Activated CD4-positive, alpha-beta memory T cell treated with anti-CD3 and anti-CD28 coated beads for 36 hours (primary cell): ENCODE data around the gene MAN1A1. TPM values are rescaled to one million over a fixed set of nuclear protein-coding genes. Genes with fewer than 3 reads are reported as not detected.

Source experiments
- CTCF ChIA-PET: fragments of 350-600 bp; sonication (Branson Sonifier 250); formaldehyde crosslinking; loops from one replicate; lab custom pipeline; 2021; ENCODE audit warnings: antibody characterized with exemption, inconsistent platforms; lab: Charles Lee
- POLR2A ChIA-PET: fragments of 350-600 bp; sonication (Branson Sonifier 250); formaldehyde crosslinking; loops from one replicate; lab custom pipeline; 2021; ENCODE audit warnings: antibody characterized with exemption; lab: Charles Lee
- DNase-seq: peaks from one replicate; pipeline ENCODE4 v3.0.0-alpha.2; 2020
- H3K27ac Mint-ChIP-seq: one replicate; pipeline ENCODE4 v1.8.0; 2021; ENCODE audit warnings: mixed read lengths
- H3K27me3 Mint-ChIP-seq: one replicate; pipeline ENCODE4 v1.8.0; 2021; ENCODE audit warnings: mixed read lengths
- H3K36me3 Mint-ChIP-seq: one replicate; pipeline ENCODE4 v1.8.0; 2021; ENCODE audit warnings: mixed read lengths
- H3K4me1 Mint-ChIP-seq: one replicate; pipeline ENCODE4 v1.8.0; 2021; ENCODE audit warnings: low read depth, mixed read lengths
- H3K4me3 Mint-ChIP-seq: one replicate; pipeline ENCODE4 v1.8.0; 2021; ENCODE audit warnings: mild to moderate bottlenecking, mixed read lengths
- H3K9me3 Mint-ChIP-seq: one replicate; pipeline ENCODE4 v1.8.0; 2021; ENCODE audit warnings: mixed read lengths
- intact Hi-C: fragments of 100-400 bp; cut with micrococcal nuclease; formaldehyde crosslinking; loops from one replicate; pipeline ENCODE4 v1.15.1; 2023
- total RNA-seq, 2 experiments: library from RNA; stranded (reverse); gene quantifications; one replicate each; pipeline ENCODE4 v1.2.3, GENCODE V29; 2021

MAN1A1 gene
- total RNA-seq, 2 experiments from 2014 or later = 21.8 to 23.9 TPM

DNA sequence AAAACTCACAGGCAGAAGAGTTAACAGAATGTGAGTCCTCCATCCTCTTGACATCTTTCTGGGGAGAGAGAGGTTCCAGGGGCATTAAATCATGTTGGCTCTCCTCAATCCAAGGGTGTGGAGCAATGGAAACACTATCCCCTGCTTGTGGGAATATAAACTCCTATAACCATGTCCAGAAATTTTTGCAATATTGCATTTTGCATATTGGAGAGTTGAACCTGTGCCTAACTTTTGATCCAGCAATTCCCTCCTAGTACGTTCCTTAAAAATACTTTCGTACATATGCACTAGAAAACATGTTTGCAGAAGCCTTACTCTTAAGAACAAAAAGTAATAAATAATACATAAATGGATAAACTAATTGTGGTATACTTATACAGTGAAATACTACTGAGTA is 214.8 kb downstream of the MAN1A1 start:
- intact Hi-C loops = no loop called here
- DNase-seq = no peak
- Mint-ChIP-seq H3K9me3 (no peaks in the 10 kb centered on the region), H3K27ac (no peak overlapping the region), H3K36me3 (no peaks in the 10 kb centered on the region), H3K4me1 (peaks cover 3% of the 10 kb centered on the region), H3K4me3 (no peak overlapping the region), H3K27me3 (no peaks in the 10 kb centered on the region)
- CTCF ChIA-PET = interaction anchor here (1.3 kb wide), 1 partner anchor 24 kb away, joined by 3 read pairs; no protein-coding TSS in a partner anchor
- POLR2A ChIA-PET = no interaction called here

DNA sequence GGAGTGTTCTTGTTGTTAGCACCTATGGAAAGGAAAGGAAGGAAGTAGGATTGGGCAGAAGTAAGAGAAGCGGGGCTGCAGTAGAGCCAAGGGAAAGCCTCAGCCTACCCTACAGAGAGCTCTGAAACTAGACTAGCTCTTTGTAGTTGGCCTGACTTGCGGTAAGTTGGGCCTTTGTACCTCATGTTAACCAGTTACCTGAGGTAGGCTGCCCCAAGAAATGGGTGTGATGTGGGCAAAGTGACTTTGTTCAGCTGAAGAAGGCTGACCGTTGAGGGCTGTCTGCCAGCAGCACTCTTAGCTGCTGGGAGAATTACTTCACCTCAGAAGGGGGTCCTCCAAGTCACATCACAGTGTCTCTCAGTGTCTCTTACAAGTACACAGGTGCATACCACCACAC is 216.2 kb downstream of the MAN1A1 start:
- CTCF ChIA-PET = interaction anchor here (1.0 to 2.0 kb wide), 2 partner anchors 23 to 57 kb away, joined by 3 to 6 read pairs; no protein-coding TSS in a partner anchor
- H3K27me3 Mint-ChIP-seq = no peaks in the 10 kb centered on the region
- POLR2A ChIA-PET = no interaction called here

GRCh38 chr6:119132261-119132981 is 217.1 kb downstream of the MAN1A1 start:
- no peaks in the 10 kb centered on the region for H3K9me3 Mint-ChIP-seq
- no peak overlapping the region for H3K4me3 Mint-ChIP-seq
- peaks cover 2% of the 10 kb centered on the region for H3K4me1 Mint-ChIP-seq
- no peak for DNase-seq
- ChIA-PET POLR2A (interaction anchor here (0.7 kb wide), 1 partner anchor 17 kb away, joined by 4 read pairs; no protein-coding TSS in a partner anchor), CTCF (interaction anchor here (0.7 to 2.0 kb wide), 6 partner anchors 17 to 164 kb away, joined by 3 to 6 read pairs (median 4); no protein-coding TSS in a partner anchor)
- intact Hi-C loops = no loop called here
- no peaks in the 10 kb centered on the region for H3K36me3 Mint-ChIP-seq
- no peaks in the 10 kb centered on the region for H3K27me3 Mint-ChIP-seq
- no peak overlapping the region for H3K27ac Mint-ChIP-seq

More for the DNA sequence above, 216.2 kb downstream of the MAN1A1 start:
- Mint-ChIP-seq H3K9me3 (no peaks in the 10 kb centered on the region), H3K36me3 (no peaks in the 10 kb centered on the region), H3K4me3 (no peak overlapping the region), H3K27ac (no peak overlapping the region), H3K4me1 (peaks cover 2% of the 10 kb centered on the region)
- no peak for DNase-seq
- intact Hi-C loops = no loop called here

DNA sequence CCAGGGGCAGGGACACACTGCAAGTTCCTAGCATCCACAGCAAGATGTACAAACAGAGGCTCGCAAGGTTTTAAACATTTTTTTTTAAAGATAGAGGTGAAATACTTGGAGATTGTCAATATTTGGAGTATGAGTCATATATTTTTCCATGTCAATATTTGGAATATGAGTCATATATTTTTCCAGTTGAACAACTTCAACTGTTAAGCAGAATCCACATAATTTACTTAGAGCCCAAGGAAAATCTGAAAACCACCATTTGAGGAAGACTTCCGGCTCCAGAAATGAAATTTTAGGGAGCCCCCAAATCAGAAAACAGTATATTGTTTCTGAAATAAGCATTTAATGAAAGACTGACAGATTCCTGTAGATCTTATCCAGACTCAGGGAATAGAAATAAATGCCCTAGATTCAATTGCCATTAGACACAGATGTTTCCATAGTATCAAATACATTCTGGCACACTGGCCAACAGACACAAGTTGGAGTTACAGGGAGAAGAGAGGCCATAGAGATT is 219.5 kb downstream of the MAN1A1 start:
- Mint-ChIP-seq H3K4me1 (peaks cover 2% of the 10 kb centered on the region), H3K9me3 (no peaks in the 10 kb centered on the region), H3K4me3 (no peak overlapping the region), H3K27ac (no peak overlapping the region), H3K36me3 (no peaks in the 10 kb centered on the region), H3K27me3 (no peaks in the 10 kb centered on the region)
- POLR2A ChIA-PET = no interaction called here
- intact Hi-C loops = loop anchor here (1.0 to 2.0 kb wide), 3 partner anchors 17 to 217 kb away; no protein-coding TSS in a partner anchor
- no peak for DNase-seq
- CTCF ChIA-PET = interaction anchor here (0.6 to 2.3 kb wide), 39 partner anchors 9 to 727 kb away, joined by 3 to 23 read pairs (median 4); no protein-coding TSS in a partner anchor

- intact Hi-C loops = loop anchor here (1.0 to 2.0 kb wide), 3 partner anchors 18 to 217 kb away; no protein-coding TSS in a partner anchor
- ChIA-PET CTCF (interaction anchor here (0.6 to 2.3 kb wide), 48 partner anchors 9 to 807 kb away, joined by 3 to 23 read pairs (median 4); no protein-coding TSS in a partner anchor), POLR2A (interaction anchor here (0.8 kb wide), 1 partner anchor 333 kb away, joined by 4 read pairs; no protein-coding TSS in a partner anchor)
- H3K4me3 Mint-ChIP-seq = no peak overlapping the region
- H3K9me3 Mint-ChIP-seq = no peaks in the 10 kb centered on the region
- H3K36me3 Mint-ChIP-seq = no peaks in the 10 kb centered on the region
- H3K4me1 Mint-ChIP-seq = peaks cover 2% of the 10 kb centered on the region
- no peak overlapping the region for H3K27ac Mint-ChIP-seq
- DNase-seq = no peak
- H3K27me3 Mint-ChIP-seq = no peaks in the 10 kb centered on the region
Measured at GRCh38 chr6:119129148-119129967, 220.2 kb downstream of the MAN1A1 start.

GRCh38 chr6:119128252-119128912 is 221.2 kb downstream of the MAN1A1 start:
- no peaks in the 10 kb centered on the region for H3K36me3 Mint-ChIP-seq
- H3K4me1 Mint-ChIP-seq = peaks cover 2% of the 10 kb centered on the region
- ChIA-PET CTCF (interaction anchor here (0.6 to 2.3 kb wide), 23 partner anchors 10 to 845 kb away, joined by 3 to 23 read pairs (median 4); no protein-coding TSS in a partner anchor), POLR2A (interaction anchor here (0.8 kb wide), 1 partner anchor 334 kb away, joined by 4 read pairs; no protein-coding TSS in a partner anchor)
- H3K27ac Mint-ChIP-seq = no peak overlapping the region
- intact Hi-C loops = loop anchor here (2.0 kb wide), 1 partner anchor 218 kb away; no protein-coding TSS in a partner anchor
- H3K27me3 Mint-ChIP-seq = no peaks in the 10 kb centered on the region
- no peaks in the 10 kb centered on the region for H3K9me3 Mint-ChIP-seq
- no peak overlapping the region for H3K4me3 Mint-ChIP-seq
- DNase-seq = no peak

DNA sequence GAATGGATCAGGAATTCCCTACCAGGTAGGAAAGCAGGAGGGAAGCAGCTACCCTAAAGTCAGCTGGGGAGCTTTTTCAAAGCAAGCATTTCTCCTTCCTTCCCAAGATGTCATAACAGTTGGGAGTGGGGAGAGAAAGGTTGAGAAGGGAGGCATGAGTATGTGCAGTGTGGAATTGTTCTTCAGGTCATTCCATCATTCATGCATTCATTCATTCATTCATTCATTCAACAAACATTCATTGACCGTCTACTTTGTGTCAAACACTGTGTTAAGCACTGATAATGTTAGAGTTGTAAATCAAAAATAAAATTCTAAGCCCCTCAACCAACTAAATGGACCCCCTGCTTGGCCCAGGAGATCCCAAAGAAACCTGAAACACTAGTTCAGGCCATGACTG is 221.9 kb downstream of the MAN1A1 start:
- no peak for DNase-seq
- H3K27me3 Mint-ChIP-seq = no peaks in the 10 kb centered on the region
- no peaks in the 10 kb centered on the region for H3K36me3 Mint-ChIP-seq
- intact Hi-C loops = loop anchor here (2.0 kb wide), 1 partner anchor 219 kb away; no protein-coding TSS in a partner anchor
- no peaks in the 10 kb centered on the region for H3K9me3 Mint-ChIP-seq
- no peak overlapping the region for H3K4me3 Mint-ChIP-seq
- ChIA-PET CTCF (interaction anchor here (1.1 to 1.2 kb wide), 2 partner anchors 10 to 20 kb away, joined by 4 to 5 read pairs; no protein-coding TSS in a partner anchor), POLR2A (no interaction called here)
- H3K27ac Mint-ChIP-seq = no peak overlapping the region
- peaks cover 2% of the 10 kb centered on the region for H3K4me1 Mint-ChIP-seq
